PFSK-1 (cell line): ENCODE results near the gene SH3BGRL2.

Source experiments
- FOXP2 ChIP-seq: optimal IDR thresholded peaks from 2 replicates; pipeline ENCODE3; 2011; ENCODE audit warnings: borderline replicate concordance, control low read depth, inconsistent platforms; ENCODE audit not compliant: insufficient read depth; ENCODE audit errors: extremely low read length, extremely low read depth
- POLR2AphosphoS5 ChIP-seq: IDR thresholded peaks from 2 replicates; pipeline ENCODE4 v1.6.1; 2012; ENCODE audit warnings: low read depth, mild to moderate bottlenecking, control low read depth, low read length, moderate library complexity
- REST ChIP-seq, 2 experiments: IDR thresholded peaks; 2 replicates each; pipeline versions ENCODE4 v1.6.1 to v1.8.0; 2011 to 2012; ENCODE audit warnings: low read depth in 2 of 2, low read length in 2 of 2, control low read depth in 1 of 2, inconsistent platforms in 1 of 2, mild to moderate bottlenecking in 1 of 2, moderate library complexity in 1 of 2; ENCODE audit not compliant: insufficient read depth in 1 of 2
- SIN3A ChIP-seq: IDR thresholded peaks from 2 replicates; pipeline ENCODE4 v1.6.1; 2012; ENCODE audit warnings: mild to moderate bottlenecking, low read length, moderate library complexity, borderline replicate concordance; ENCODE audit not compliant: insufficient read depth
- TAF1 ChIP-seq: IDR thresholded peaks from 2 replicates; pipeline ENCODE4 v1.6.1; 2012; ENCODE audit warnings: low read length, control low read depth, borderline replicate concordance; ENCODE audit not compliant: insufficient read depth

The SH3BGRL2 gene

DNA sequence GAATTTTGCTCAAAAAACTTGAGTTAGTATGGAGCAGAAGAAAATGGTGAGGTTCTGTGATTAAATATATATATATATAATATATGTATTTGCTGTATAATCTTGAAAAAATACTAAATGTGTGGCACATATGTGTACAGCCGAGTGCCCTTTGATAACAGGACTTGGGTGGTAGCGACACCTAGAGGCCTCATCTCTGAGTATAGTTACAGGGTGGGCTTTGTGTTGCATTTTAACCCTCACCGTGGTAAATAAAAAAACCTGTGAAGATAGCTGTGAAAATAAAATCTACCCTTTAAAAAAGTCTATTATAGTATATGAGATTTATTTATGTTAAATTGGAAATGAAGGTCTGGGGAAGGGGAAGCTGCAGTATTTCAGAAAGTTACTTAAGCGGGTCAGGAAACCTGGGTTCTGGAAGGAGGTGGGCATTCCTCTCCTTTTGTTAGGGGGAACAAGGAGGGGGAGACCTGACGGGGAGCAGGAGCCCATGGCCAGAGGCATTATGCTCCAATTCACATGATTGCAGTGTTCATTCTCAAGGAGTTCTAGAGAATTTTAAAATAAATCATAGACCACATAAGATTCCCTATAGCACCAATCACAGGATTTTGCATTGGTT is 82.7 kb downstream of the SH3BGRL2 start:
- TF ChIP-seq SIN3A (no peak), TAF1 (no peak), REST (IDR thresholded peaks at IDR 0.05; ENCODE audit: insufficient read depth in 1 of 2, low read depth in 2 of 2, low read length in 2 of 2) (no peak), POLR2AphosphoS5 (no peak), FOXP2 (no peak)

GRCh38 chr6:79717989-79718388 is 86.9 kb downstream of the SH3BGRL2 start:
- TF ChIP-seq TAF1 (no peak), REST (IDR thresholded peaks at IDR 0.05; ENCODE audit: insufficient read depth in 1 of 2, low read depth in 2 of 2, low read length in 2 of 2) (no peak), SIN3A (no peak), FOXP2 (no peak), POLR2AphosphoS5 (no peak)

DNA sequence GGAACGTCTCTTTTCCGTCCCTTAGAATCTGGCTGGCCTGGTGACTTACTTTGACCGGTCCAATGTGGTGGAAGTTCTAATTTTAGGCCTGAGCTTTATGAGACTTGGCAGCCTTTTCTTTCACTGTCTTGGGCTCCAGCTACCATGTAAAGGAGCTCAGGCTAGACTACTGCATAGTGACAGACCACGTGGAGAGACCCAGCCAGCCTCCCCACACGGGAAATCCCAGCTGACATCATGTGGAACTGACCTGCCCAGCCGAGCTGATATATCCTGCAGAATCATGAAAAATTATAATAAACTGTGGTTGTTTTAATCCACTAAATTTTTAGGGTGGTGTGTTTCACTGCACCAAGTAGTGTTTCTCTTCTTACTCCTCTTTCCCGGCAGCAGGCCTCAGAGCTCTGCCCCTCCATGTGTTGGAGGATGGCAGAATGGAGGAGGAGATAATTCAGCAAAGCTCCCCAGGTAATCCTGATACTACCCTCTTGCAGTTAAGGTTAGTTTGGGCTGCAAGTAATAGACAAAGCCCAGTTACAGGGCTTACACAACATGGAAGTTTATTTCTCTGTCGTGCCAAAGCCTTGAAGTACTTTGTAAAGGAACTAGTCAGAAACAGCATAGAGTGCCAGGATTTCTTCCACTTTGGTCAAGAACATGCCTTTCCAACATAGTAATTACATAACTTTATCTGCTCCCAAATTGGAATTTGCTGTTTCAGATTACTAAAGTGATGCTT is 87.5 kb downstream of the SH3BGRL2 start:
- TF ChIP-seq SIN3A (no peak), TAF1 (no peak), FOXP2 (no peak), REST (IDR thresholded peaks at IDR 0.05; ENCODE audit: insufficient read depth in 1 of 2, low read depth in 2 of 2, low read length in 2 of 2) (no peak), POLR2AphosphoS5 (no peak)

DNA sequence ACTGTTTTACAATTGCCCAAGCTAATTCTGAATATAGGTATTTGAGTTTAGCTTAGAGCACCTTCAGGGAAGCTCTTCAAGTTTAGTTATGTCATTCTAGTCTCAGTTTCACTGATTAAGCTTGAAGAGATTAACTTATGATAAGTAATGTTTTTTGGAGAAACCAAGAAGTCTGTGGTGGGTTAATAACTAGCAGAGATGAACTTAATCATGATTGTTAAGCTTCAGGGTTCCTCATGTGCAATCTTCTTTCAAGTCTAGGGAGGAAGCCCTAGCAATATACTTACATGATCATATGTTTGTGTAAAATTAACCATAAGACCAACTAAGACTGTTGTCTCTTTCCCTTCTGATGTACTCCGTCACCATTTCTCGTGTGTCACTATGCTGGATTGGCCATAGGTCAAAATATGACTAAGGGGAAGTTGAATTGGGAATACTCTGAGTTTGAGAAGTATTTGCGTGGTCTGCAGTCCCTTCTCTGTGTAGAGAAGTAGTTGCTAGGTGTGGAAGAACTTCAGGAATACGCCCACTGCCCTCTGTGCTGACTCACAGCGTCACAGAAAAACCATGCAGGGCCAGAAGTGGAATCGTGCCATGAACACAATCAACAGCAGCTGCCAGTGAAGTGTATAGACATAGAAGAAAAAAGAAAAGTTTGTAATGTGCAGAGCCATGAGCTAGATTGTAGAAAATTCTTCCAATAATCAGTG is 88.3 kb downstream of the SH3BGRL2 start:
- no peak for TF ChIP-seq REST (IDR thresholded peaks at IDR 0.05; ENCODE audit: insufficient read depth in 1 of 2, low read depth in 2 of 2, low read length in 2 of 2)
- no peak for TF ChIP-seq POLR2AphosphoS5
- TF ChIP-seq FOXP2 = no peak
- no peak for TF ChIP-seq TAF1
- TF ChIP-seq SIN3A = no peak
